ENCODE data around the gene F3. TPM values are rescaled to one million over a fixed set of nuclear protein-coding genes. Genes with fewer than 3 reads are reported as not detected.

The F3 gene
- total and polyA plus RNA-seq, 12 donors = 20.4 to 99.0 (median 37.3) TPM

GRCh38 chr1:94501935-94502334, 39.6 kb downstream of the F3 start:
- no peaks in the 10 kb centered on the region for H3K27me3 ChIP-seq
- H3K4me3 ChIP-seq = no peak overlapping the region
- H3K27ac ChIP-seq = no peak overlapping the region
- ATAC-seq (no peak), DNase-seq (no peak)
- TF ChIP-seq CTCF (IDR thresholded peaks at IDR 0.05) = no peak
- H3K4me1 ChIP-seq = peaks cover 0 to 13% (median 0%) of the 10 kb centered on the region in 9 donors
- WGBS, 2 donors = 87 to 92% methylated on average over 4 of the region's 4 CpGs
- H3K9me3 ChIP-seq = no peaks in the 10 kb centered on the region
- H3K36me3 ChIP-seq = peaks cover 0 to 94% (median 25%) of the 10 kb centered on the region in 9 donors
- intact Hi-C loops (cut with DNase I) = no loop called here

- no peak overlapping the region for H3K4me3 ChIP-seq
- H3K9me3 ChIP-seq = no peaks in the 10 kb centered on the region
- peaks cover 0 to 89% (median 23%) of the 10 kb centered on the region in 9 donors for H3K36me3 ChIP-seq
- WGBS, 2 donors = 69 to 79% methylated on average over 2 of the region's 2 CpGs
- peaks cover 0 to 13% (median 0%) of the 10 kb centered on the region in 9 donors for H3K4me1 ChIP-seq
- DNase-seq = no peak
- ATAC-seq = no peak
- no peaks in the 10 kb centered on the region for H3K27me3 ChIP-seq
- no peak overlapping the region for H3K27ac ChIP-seq
- intact Hi-C loops (cut with DNase I) = no loop called here
- no peak for TF ChIP-seq CTCF (IDR thresholded peaks at IDR 0.05)
Observed at GRCh38 chr1:94501426-94501825, 40.1 kb downstream of the F3 start.

- no peak for ATAC-seq
- no peak for TF ChIP-seq CTCF (IDR thresholded peaks at IDR 0.05)
- Histone ChIP-seq H3K27ac (no peak overlapping the region), H3K4me1 (no peaks in the 10 kb centered on the region), H3K36me3 (peaks cover 0 to 65% (median 42%) of the 10 kb centered on the region in 9 donors), H3K9me3 (no peaks in the 10 kb centered on the region), H3K4me3 (no peak overlapping the region), H3K27me3 (no peaks in the 10 kb centered on the region)
- DNase-seq = no peak
- 88 to 90% methylated on average over 2 of the region's 2 CpGs for WGBS, 2 donors
- intact Hi-C loops (cut with DNase I) = no loop called here
Observed at GRCh38 chr1:94496076-94496755, 45.3 kb downstream of the F3 start.

GRCh38 chr1:94490556-94490955, 51.0 kb downstream of the F3 start:
- H3K4me3 ChIP-seq = no peak overlapping the region
- 56 to 58% methylated on average over 2 of the region's 2 CpGs for WGBS, 2 donors
- H3K27ac ChIP-seq = no peak overlapping the region
- H3K36me3 ChIP-seq = peaks cover 0 to 86% (median 47%) of the 10 kb centered on the region in 9 donors
- TF ChIP-seq CTCF (IDR thresholded peaks at IDR 0.05) = no peak
- ATAC-seq (no peak), DNase-seq (no peak)
- no peaks in the 10 kb centered on the region for H3K9me3 ChIP-seq
- no peaks in the 10 kb centered on the region for H3K27me3 ChIP-seq
- H3K4me1 ChIP-seq = peaks cover 0 to 7% (median 0%) of the 10 kb centered on the region in 9 donors
- intact Hi-C loops (cut with DNase I) = no loop called here

All from heart right ventricle (tissue), 16 donors.